K562 (cell line): ENCODE measurements around the gene TLX3. TPM values are rescaled to one million over a fixed set of nuclear protein-coding genes. Genes with fewer than 3 reads are reported as not detected.

ENCODE experiments used
- ATAC-seq: fragments of 200-7000 bp; cut with Tn5 transposase; 3 replicates; pipeline ENCODE4 v1.9.1; 2020; ENCODE audit warnings: moderate library complexity
- BruUV-seq: library from RNA; stranded (reverse); fragments of 400-500 nt; replicated peaks from 2 replicates; lab custom pipeline; 2021; lab: Mats Ljungman, UMichigan
- CTCF ChIA-PET: fragments of 300-600 bp; formaldehyde crosslinking; extraction: SDS; loops from one replicate; lab custom pipeline; 2021; ENCODE audit warnings: low intra/inter-chr PET ratio; lab: Yijun Ruan, JAX
- POLR2A ChIA-PET: fragments of 300-600, 350-650 bp; sonication (Branson Sonifier 250); formaldehyde crosslinking; extraction: SDS; loops from one replicate; lab custom pipeline; 2021; ENCODE audit warnings: antibody characterized with exemption, inconsistent platforms; lab: Yijun Ruan, JAX
- DNase-seq, 4 experiments: peaks; one replicate each; pipeline versions ENCODE4 v3.0.0 to v3.0.0-alpha.2; 2011 to 2018; ENCODE audit warnings: low spot score in 3 of 4, mixed read lengths in 3 of 4; ENCODE audit errors: extremely low read depth in 1 of 4
- FAIRE-seq: peaks from 2 replicates; lab custom pipeline; 2011; peaks lifted over from hg19 to GRCh38; lab: Jason Lieb, UNC
- H2AFZ ChIP-seq: 2 replicates; pipeline ENCODE4 v1.6.0; 2011; ENCODE audit warnings: low read depth, low read length, control low read depth, inconsistent platforms
- H3K27ac ChIP-seq: fragments of 200-600 bp; 3 replicates; pipeline ENCODE4 v1.8.0; 2011; ENCODE audit warnings: low read depth, mild to moderate bottlenecking, control low read depth, inconsistent platforms, low read length, moderate library complexity, mixed read lengths; ENCODE audit errors: extremely low read depth
- H3K27me3 ChIP-seq, 2 experiments: fragments of 300-600 bp in 1 of 2; 2 replicates in 1 of 2; 3 replicates in 1 of 2; pipeline versions ENCODE4 v1.6.0 to v1.8.0; 2011; ENCODE audit warnings: inconsistent platforms in 2 of 2, low read length in 2 of 2, mild to moderate bottlenecking in 1 of 2, mixed read lengths in 1 of 2, moderate library complexity in 1 of 2; ENCODE audit not compliant: control insufficient read depth in 2 of 2, insufficient read depth in 2 of 2
- H3K36me3 ChIP-seq: fragments of 300-600 bp; 3 replicates; pipeline ENCODE4 v1.8.0; 2011; ENCODE audit warnings: mild to moderate bottlenecking, low read length, inconsistent platforms; ENCODE audit not compliant: control insufficient read depth, insufficient read depth
- H3K4me1 ChIP-seq, 2 experiments: fragments of 200-600 bp in 1 of 2; replicated peaks in 1 of 2; 2 replicates in 1 of 2; 3 replicates in 1 of 2; pipeline versions ENCODE4 v1.5.1 to v1.8.0; 2011; ENCODE audit warnings: inconsistent platforms in 2 of 2, low read length in 2 of 2, mild to moderate bottlenecking in 1 of 2, mixed read lengths in 1 of 2, moderate library complexity in 1 of 2; ENCODE audit not compliant: control insufficient read depth in 2 of 2, insufficient read depth in 2 of 2
- H3K4me2 ChIP-seq: 2 replicates; pipeline ENCODE4 v1.6.1; 2011; ENCODE audit warnings: low read length, control low read depth, inconsistent platforms, mixed read lengths; ENCODE audit not compliant: insufficient read depth
- H3K4me3 ChIP-seq: fragments of 200-600 bp; sonication (generic), shearing (Covaris generic); 2 replicates; pipeline ENCODE4 v1.5.1; 2016; ENCODE audit warnings: control low read depth, inconsistent platforms
- H3K79me2 ChIP-seq: fragments of 200-600 bp; 3 replicates; pipeline ENCODE4 v1.8.0; 2011; ENCODE audit warnings: low read length, inconsistent platforms; ENCODE audit not compliant: control insufficient read depth, insufficient read depth
- H3K9ac ChIP-seq, 2 experiments: 2 replicates each; pipeline versions ENCODE4 v1.6.0 to v1.6.1; 2011; ENCODE audit warnings: low read depth in 2 of 2, low read length in 2 of 2, control low read depth in 1 of 2, inconsistent platforms in 1 of 2, mild to moderate bottlenecking in 1 of 2, mixed read lengths in 1 of 2; ENCODE audit not compliant: insufficient read depth in 1 of 2
- H3K9me1 ChIP-seq: one replicate; pipeline ENCODE4 v1.6.0; 2011; ENCODE audit warnings: inconsistent platforms, mild to moderate bottlenecking, low read length, moderate library complexity; ENCODE audit not compliant: control insufficient read depth, insufficient read depth
- H3K9me3 ChIP-seq: replicated peaks from 2 replicates; pipeline ENCODE4 v1.5.1; 2011; ENCODE audit warnings: low read depth, low read length, inconsistent platforms; ENCODE audit not compliant: control insufficient read depth, insufficient read depth
- H4K20me1 ChIP-seq: replicated peaks from 2 replicates; pipeline ENCODE4 v1.6.1; 2011; ENCODE audit warnings: low read length, inconsistent platforms, mixed read lengths; ENCODE audit not compliant: control insufficient read depth, insufficient read depth
- AFF4 ChIP-seq: sonication (generic); formaldehyde crosslinking; IDR thresholded peaks from 2 replicates; pipeline ENCODE4 v1.8.0; 2023; ENCODE audit warnings: mild to moderate bottlenecking, missing genetic modification reagents
- BCL6 ChIP-seq: fragments of 250-450 bp; sonication (Bioruptor Pico); IDR thresholded peaks from 2 replicates; pipeline ENCODE4 v1.4.0; 2020
- CHCHD3 ChIP-seq: fragments of 250-450 bp; sonication (Bioruptor Pico); IDR thresholded peaks from 2 replicates; pipeline ENCODE4 v2.1.2; 2022; ENCODE audit warnings: mild to moderate bottlenecking
- FOXO4 ChIP-seq: fragments of 450-650 bp; formaldehyde crosslinking; IDR thresholded peaks from 2 replicates; pipeline ENCODE4 v1.4.0; 2020; ENCODE audit warnings: mild to moderate bottlenecking, moderate library complexity
- HOMEZ ChIP-seq: fragments of 250-450 bp; sonication (Bioruptor Pico); IDR thresholded peaks from 2 replicates; pipeline ENCODE4 v1.4.0; 2020; ENCODE audit warnings: mild to moderate bottlenecking, moderate library complexity
- LEF1 ChIP-seq: fragments of 450-650 bp; IDR thresholded peaks from 2 replicates; pipeline ENCODE4 v1.6.1; 2016; ENCODE audit warnings: mild to moderate bottlenecking
- NFATC3 ChIP-seq: fragments of 450-650 bp; IDR thresholded peaks from 2 replicates; pipeline ENCODE4 v1.6.1; 2017; ENCODE audit warnings: mild to moderate bottlenecking
- PTTG1 ChIP-seq: fragments of 450-650 bp; IDR thresholded peaks from 2 replicates; pipeline ENCODE4 v1.6.1; 2016; ENCODE audit warnings: low read depth, mild to moderate bottlenecking, missing genetic modification characterization, missing compliant biosample characterization
- XRCC4 ChIP-seq: IDR thresholded peaks from one replicate; pipeline ENCODE4 v1.6.1; 2011; ENCODE audit not compliant: insufficient read depth, insufficient read length; ENCODE audit errors: extremely low read depth
- ZNF324 ChIP-seq: fragments of 250-450 bp; sonication (Bioruptor Pico); IDR thresholded peaks from 2 replicates; pipeline ENCODE4 v1.4.0; 2020; ENCODE audit warnings: mild to moderate bottlenecking
- WGBS: fragments of 100-300 bp; shearing (Covaris generic); methylation state at CpG from one replicate; pipeline ENCODE4 v1.1.6; 2016; ENCODE audit warnings: low coverage, mixed read lengths; ENCODE audit not compliant: insufficient coverage; ENCODE audit errors: missing lambda C conversion rate; 5-methylcytosine and 5-hydroxymethylcytosine counted together
- in situ Hi-C: fragments of 300-500 bp; cut with MboI; formaldehyde crosslinking; loops from 4 replicates; pipeline ENCODE4 v1.15.0; 2018; ENCODE audit warnings: inconsistent platforms, mixed read lengths
- intact Hi-C: fragments of 100-400 bp; cut with micrococcal nuclease; formaldehyde crosslinking; loops from 2 replicates; pipeline ENCODE4 v1.14.2; 2022
- polyA plus RNA-seq, 8 experiments: library from polyadenylated mRNA; depleted of rRNA in 4 of 8; stranded (reverse) in 5 of 8; unstranded in 3 of 8; fragments of >200 nt; fragmentation: Nextera tagmentation in 2 of 8; fragmentation: Illumina TruSeq in 1 of 8; extraction: Ambion mirVana in 2 of 8; extraction: Trizol in 1 of 8; gene quantifications; 2 replicates each; pipeline versions ENCODE4 v1.2.1 to v1.2.3, GENCODE V29; 2011 to 2014; ENCODE audit warnings: inconsistent platforms in 1 of 8, missing spikeins in 1 of 8
- total RNA-seq, 7 experiments: library from RNA; depleted of rRNA in 6 of 7; stranded (reverse); fragments of >200 nt in 6 of 7; fragmentation: Illumina TruSeq in 2 of 7; extraction: Trizol in 2 of 7; gene quantifications; 2 replicates each; pipeline versions ENCODE4 v1.2.1 to v1.2.3, GENCODE V29; 2011 to 2021; ENCODE audit warnings: low replicate concordance in 1 of 7

TLX3 gene
- total and polyA plus RNA-seq, 9 of the 15 experiments (the other 6 are each of a cell fraction or from before 2014, with no cell fraction given) = not detected

DNA sequence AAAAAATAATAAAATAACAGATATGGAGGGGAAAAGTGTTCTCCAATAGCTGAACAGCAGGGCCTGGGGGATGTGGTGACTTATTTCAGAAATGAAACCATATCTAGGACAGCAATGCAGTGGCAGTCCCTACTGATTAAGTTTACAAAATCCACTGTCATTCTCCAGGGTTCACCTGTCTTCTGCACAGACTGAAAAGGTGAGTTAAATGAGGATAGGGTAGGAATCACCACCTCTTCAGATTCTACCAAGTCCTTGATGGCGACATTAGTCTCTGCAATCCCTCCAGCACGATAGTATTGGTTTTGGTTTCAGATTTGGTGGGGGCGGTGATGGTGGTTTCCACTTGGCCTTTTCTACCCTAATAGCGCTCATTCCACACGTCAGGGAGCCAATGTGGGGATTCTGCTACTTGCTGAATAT is 46.3 kb downstream of the TLX3 start:
- no peak for FAIRE-seq
- no peak for TF ChIP-seq ZNF324
- TF ChIP-seq XRCC4 = no peak
- no peak for TF ChIP-seq FOXO4 (CRISPR knock-in tag)
- no peak for TF ChIP-seq NFATC3
- no peak for TF ChIP-seq LEF1
- no peak for TF ChIP-seq CHCHD3 (CRISPR knock-in tag)
- TF ChIP-seq AFF4 (CRISPR knock-in tag) = no peak
- no peak for TF ChIP-seq BCL6 (CRISPR knock-in tag)
- TF ChIP-seq HOMEZ (CRISPR knock-in tag) = no peak
- no peak for TF ChIP-seq PTTG1 (tag)
- H3K27me3 ChIP-seq = peaks cover 10 to 26% of the 10 kb centered on the region in 2 experiments
- no peak overlapping the region for H3K9ac ChIP-seq
- no peak for DNase-seq
- 4% methylated on average over 5 of the region's 5 CpGs for WGBS
- ChIA-PET CTCF (no interaction called here), POLR2A (no interaction called here)
- no peaks in the 10 kb centered on the region for H3K79me2 ChIP-seq
- BruUV-seq = no TSS peak
- no peaks in the 10 kb centered on the region for H3K36me3 ChIP-seq
- no peaks in the 10 kb centered on the region for H3K9me3 ChIP-seq
- no peak overlapping the region for H2AFZ ChIP-seq
- H3K9me1 ChIP-seq = no peaks in the 10 kb centered on the region
- no peaks in the 10 kb centered on the region for H3K4me1 ChIP-seq
- intact Hi-C loops = no loop called here
- no peak overlapping the region for H3K4me2 ChIP-seq
- H3K4me3 ChIP-seq = no peak overlapping the region
- H4K20me1 ChIP-seq = no peaks in the 10 kb centered on the region; the same call in 1 of the 2 replicates
- no peak for ATAC-seq
- no peak overlapping the region for H3K27ac ChIP-seq
- in situ Hi-C loops = no loop called here
